ENCODE measurements around the gene CAPZA2. TPM values are rescaled to one million over a fixed set of nuclear protein-coding genes. Genes with fewer than 3 reads are reported as not detected.

CAPZA2 gene
- total and polyA plus RNA-seq, 9 of the 15 experiments (the other 6 are each of a cell fraction or from before 2014, with no cell fraction given), result 67.0 to 524 (median 176) TPM

DNA sequence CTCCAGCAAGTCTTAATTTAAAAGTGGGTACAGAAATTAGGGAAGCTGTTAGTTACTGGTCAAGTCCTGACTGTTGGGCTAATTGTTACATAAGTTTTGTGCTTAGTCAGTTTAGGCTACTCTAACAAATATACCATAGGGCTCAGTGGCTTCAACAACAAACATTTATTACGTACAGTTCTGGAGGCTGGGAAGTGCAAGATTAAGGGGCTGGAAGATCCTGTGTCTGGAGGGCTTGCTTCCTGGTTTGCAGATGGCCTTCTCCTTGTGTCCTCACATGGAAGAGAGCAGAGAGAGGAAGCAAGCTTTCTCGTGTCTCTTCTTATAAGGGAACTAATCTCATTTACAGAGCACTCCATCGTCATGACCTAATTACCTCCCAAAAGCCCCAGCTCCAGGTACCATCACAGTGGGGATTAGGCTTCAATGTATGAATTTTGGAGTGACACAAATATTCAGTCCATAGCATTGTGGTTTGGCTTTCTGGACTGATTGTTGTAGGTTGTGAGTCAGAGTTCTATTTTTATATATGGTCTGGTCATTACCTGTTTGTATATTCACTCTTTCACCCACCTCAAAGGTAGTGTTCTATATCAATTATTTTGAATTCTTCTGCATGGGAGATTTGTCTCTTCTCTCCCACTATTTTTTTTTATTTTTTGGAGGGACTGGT, 108.0 kb downstream of the CAPZA2 start (continued):
- TF ChIP-seq, protein P1, sequence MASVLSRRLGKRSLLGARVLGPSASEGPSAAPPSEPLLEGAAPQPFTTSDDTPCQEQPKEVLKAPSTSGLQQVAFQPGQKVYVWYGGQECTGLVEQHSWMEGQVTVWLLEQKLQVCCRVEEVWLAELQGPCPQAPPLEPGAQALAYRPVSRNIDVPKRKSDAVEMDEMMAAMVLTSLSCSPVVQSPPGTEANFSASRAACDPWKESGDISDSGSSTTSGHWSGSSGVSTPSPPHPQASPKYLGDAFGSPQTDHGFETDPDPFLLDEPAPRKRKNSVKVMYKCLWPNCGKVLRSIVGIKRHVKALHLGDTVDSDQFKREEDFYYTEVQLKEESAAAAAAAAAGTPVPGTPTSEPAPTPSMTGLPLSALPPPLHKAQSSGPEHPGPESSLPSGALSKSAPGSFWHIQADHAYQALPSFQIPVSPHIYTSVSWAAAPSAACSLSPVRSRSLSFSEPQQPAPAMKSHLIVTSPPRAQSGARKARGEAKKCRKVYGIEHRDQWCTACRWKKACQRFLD (CRISPR knock-in tag; IDR thresholded peaks at IDR 0.05), result no peak
- no peak for TF ChIP-seq NR4A1 (CRISPR knock-in tag; IDR thresholded peaks at IDR 0.05)
- TF ChIP-seq NR4A1 (tag; IDR thresholded peaks at IDR 0.05), result 0 out of 2 replicates have a peak, but pooled peaks have one; percentile 20
- TF ChIP-seq ZNF778 (CRISPR knock-in tag; IDR thresholded peaks at IDR 0.05), result no peak
- TF ChIP-seq, protein P2, sequence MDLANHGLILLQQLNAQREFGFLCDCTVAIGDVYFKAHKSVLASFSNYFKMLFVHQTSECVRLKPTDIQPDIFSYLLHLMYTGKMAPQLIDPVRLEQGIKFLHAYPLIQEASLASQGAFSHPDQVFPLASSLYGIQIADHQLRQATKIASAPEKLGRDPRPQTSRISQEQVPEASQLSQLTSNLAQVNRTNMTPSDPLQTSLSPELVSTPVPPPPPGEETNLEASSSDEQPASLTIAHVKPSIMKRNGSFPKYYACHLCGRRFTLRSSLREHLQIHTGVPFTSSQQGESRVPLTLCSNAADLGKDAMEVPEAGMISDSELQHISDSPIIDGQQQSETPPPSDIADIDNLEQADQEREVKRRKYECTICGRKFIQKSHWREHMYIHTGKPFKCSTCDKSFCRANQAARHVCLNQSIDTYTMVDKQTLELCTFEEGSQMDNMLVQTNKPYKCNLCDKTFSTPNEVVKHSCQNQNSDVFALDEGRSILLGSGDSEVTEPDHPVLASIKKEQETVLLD (IDR thresholded peaks at IDR 0.05), result no peak
- TF ChIP-seq, protein P3, sequence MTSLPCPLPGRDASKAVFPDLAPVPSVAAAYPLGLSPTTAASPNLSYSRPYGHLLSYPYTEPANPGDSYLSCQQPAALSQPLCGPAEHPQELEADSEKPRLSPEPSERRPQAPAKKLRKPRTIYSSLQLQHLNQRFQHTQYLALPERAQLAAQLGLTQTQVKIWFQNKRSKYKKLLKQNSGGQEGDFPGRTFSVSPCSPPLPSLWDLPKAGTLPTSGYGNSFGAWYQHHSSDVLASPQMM (CRISPR knock-in tag; IDR thresholded peaks at IDR 0.05), result no peak
- no peak for TF ChIP-seq ZNF507 (tag; conservative IDR thresholded peaks at IDR 0.05)
- TF ChIP-seq ZNF408 (CRISPR knock-in tag; IDR thresholded peaks at IDR 0.05; ENCODE audit: low read depth), result no peak
- TF ChIP-seq HMG20A (CRISPR knock-in tag; conservative IDR thresholded peaks at IDR 0.05), result no peak
- TF ChIP-seq, protein P4, sequence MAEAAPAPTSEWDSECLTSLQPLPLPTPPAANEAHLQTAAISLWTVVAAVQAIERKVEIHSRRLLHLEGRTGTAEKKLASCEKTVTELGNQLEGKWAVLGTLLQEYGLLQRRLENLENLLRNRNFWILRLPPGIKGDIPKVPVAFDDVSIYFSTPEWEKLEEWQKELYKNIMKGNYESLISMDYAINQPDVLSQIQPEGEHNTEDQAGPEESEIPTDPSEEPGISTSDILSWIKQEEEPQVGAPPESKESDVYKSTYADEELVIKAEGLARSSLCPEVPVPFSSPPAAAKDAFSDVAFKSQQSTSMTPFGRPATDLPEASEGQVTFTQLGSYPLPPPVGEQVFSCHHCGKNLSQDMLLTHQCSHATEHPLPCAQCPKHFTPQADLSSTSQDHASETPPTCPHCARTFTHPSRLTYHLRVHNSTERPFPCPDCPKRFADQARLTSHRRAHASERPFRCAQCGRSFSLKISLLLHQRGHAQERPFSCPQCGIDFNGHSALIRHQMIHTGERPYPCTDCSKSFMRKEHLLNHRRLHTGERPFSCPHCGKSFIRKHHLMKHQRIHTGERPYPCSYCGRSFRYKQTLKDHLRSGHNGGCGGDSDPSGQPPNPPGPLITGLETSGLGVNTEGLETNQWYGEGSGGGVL (CRISPR knock-in tag; IDR thresholded peaks at IDR 0.05), result no peak
- no peak for TF ChIP-seq NFE2L1 (tag; IDR thresholded peaks at IDR 0.05; ENCODE audit: borderline replicate concordance, low read depth)
- peak; percentile 6 for TF ChIP-seq MEIS2 (IDR thresholded peaks at IDR 0.05; ENCODE audit: partially characterized antibody)

Data from K562 (cell line).